Mesothelial cell of epicardium (in vitro differentiated cells): Measurements from ENCODE around the gene CACNA2D3. TPM values are rescaled to one million over a fixed set of nuclear protein-coding genes. Genes with fewer than 3 reads are reported as not detected.

ENCODE experiments used
- DNase-seq, 2 experiments: peaks; one replicate each; pipeline ENCODE4 v3.0.0; 2021; ENCODE audit warnings: low spot score in 2 of 2; ENCODE audit not compliant: unreplicated experiment in 2 of 2
- H3K27ac Mint-ChIP-seq: 2 replicates; pipeline ENCODE4 v1.8.0; 2021; ENCODE audit warnings: mixed read lengths
- H3K27me3 Mint-ChIP-seq: 2 replicates; pipeline ENCODE4 v1.8.0; 2021; ENCODE audit warnings: low read depth, mixed read lengths
- H3K36me3 Mint-ChIP-seq: 2 replicates; pipeline ENCODE4 v1.8.0; 2021; ENCODE audit warnings: mixed read lengths
- H3K4me1 Mint-ChIP-seq: 2 replicates; pipeline ENCODE4 v1.8.0; 2021; ENCODE audit warnings: mixed read lengths
- H3K4me3 Mint-ChIP-seq: 2 replicates; pipeline ENCODE4 v1.8.0; 2021; ENCODE audit warnings: mild to moderate bottlenecking, moderate library complexity, mixed read lengths
- H3K9me3 Mint-ChIP-seq: 2 replicates; pipeline ENCODE4 v1.8.0; 2021; ENCODE audit warnings: mixed read lengths
- total RNA-seq: library from RNA; stranded (reverse); gene quantifications from 3 replicates; pipeline ENCODE4 v1.2.1, GENCODE V29; 2021
- TF ChIP-seq, protein P1 (sequence below): fragments of 200-600 bp; sonication (generic); IDR thresholded peaks from one replicate; pipeline ENCODE4 v1.5.0; 2021; ENCODE audit warnings: antibody characterized with exemption; ENCODE audit not compliant: unreplicated experiment

The CACNA2D3 gene
- total RNA-seq, 1 donor from 2014 or later, result 2.3 TPM

DNA sequence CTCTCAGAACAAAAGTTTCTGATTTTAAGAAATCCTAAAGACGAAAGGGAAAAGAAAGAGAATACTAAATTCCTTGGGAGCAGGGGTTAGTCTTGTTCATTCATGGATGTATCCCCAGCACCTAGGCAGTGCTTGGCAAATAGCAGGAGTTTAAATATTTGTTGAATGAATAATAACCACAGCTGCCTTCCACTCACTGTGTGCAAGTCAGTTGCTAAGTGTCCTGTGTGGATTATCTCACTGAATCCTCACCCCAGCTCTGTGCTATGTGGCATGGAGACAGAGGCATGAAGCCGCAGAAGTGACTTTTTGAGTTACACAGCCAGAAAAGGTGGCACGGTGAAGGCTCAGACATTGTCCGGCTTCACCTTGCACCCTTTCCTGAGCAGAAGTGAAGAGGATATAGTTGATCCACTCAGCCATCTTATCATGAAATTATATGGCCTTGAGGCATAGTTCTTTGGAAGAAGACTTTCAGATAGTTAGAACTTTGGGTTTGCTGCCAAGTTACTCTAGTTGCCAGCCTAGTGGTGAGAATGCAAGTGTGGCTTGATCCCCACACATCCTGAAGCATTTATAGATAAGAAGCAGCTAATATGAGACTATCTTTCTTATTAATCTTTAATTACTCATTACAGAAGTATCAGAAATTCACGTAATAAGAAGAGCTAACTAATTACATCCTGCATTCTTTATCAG, 450.0 kb downstream of the CACNA2D3 start:
- Mint-ChIP-seq H3K27me3 (peaks cover 29% of the 10 kb centered on the region), H3K9me3 (no peaks in the 10 kb centered on the region), H3K27ac (no peak overlapping the region), H3K4me1 (peaks cover 7% of the 10 kb centered on the region), H3K4me3 (no peak overlapping the region), H3K36me3 (no peaks in the 10 kb centered on the region)
- DNase-seq, result no peak
- TF ChIP-seq, protein P1, sequence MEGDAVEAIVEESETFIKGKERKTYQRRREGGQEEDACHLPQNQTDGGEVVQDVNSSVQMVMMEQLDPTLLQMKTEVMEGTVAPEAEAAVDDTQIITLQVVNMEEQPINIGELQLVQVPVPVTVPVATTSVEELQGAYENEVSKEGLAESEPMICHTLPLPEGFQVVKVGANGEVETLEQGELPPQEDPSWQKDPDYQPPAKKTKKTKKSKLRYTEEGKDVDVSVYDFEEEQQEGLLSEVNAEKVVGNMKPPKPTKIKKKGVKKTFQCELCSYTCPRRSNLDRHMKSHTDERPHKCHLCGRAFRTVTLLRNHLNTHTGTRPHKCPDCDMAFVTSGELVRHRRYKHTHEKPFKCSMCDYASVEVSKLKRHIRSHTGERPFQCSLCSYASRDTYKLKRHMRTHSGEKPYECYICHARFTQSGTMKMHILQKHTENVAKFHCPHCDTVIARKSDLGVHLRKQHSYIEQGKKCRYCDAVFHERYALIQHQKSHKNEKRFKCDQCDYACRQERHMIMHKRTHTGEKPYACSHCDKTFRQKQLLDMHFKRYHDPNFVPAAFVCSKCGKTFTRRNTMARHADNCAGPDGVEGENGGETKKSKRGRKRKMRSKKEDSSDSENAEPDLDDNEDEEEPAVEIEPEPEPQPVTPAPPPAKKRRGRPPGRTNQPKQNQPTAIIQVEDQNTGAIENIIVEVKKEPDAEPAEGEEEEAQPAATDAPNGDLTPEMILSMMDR, result no peak

DNA sequence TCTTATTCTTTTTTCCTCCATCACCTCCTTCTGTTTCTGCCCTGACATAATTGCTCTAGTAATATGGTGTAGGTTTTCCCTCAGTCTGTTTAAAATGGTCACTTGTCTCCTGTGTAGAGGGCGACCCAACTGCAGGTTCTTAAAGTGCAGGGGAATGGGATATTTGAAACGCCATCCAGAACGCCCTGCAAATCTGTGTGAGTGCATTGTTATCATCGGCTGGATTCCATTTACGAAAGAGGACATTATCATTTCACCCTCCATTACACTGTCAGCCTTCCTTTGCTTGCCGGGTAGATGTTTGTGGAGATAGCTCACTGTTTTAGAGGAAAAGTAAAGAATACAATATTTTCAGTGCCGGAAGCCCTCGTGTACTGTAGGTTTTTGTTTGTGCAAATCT, 451.5 kb downstream of the CACNA2D3 start:
- no peaks in the 10 kb centered on the region for H3K36me3 Mint-ChIP-seq
- H3K4me1 Mint-ChIP-seq, result peaks cover 7% of the 10 kb centered on the region
- H3K27me3 Mint-ChIP-seq, result peaks cover 25% of the 10 kb centered on the region
- H3K4me3 Mint-ChIP-seq, result no peak overlapping the region
- H3K27ac Mint-ChIP-seq, result no peak overlapping the region
- DNase-seq, result no peak
- no peaks in the 10 kb centered on the region for H3K9me3 Mint-ChIP-seq
- TF ChIP-seq, protein P1, result no peak

DNA sequence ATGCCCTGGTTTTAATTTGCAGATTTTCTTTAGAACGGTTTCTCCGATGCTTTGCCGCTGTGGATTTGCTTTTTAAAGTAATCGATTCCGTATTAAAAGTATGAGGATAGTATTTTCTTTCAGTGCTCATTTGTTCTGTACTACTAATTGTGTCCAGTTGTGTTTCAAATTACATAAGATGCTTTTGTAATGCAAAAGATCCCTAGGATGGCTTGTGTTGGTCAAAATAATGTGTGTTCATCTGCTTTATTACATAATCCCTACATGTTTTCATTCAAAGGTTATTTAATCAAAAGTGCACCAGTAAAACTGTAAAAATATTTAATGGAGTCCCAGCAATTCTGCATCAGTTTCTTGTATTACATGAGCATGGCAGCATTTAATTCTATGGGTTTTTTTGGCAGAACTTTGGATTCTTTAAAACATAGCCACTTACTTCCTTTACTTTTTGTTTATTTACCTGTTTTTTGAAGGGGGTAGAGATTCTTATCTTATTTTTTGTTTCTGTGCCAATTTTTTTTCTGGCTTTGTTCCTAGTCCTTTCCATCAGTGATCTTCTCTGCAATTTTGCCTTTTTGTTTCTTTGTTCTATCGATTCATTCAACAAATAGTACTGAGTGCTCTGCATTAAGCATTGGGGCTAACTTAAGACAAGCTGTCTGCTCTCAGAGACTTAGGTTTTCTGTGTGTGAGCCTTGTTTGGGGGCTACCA, 452.7 kb downstream of the CACNA2D3 start:
- H3K4me1 Mint-ChIP-seq, result peaks cover 7% of the 10 kb centered on the region
- no peaks in the 10 kb centered on the region for H3K9me3 Mint-ChIP-seq
- no peaks in the 10 kb centered on the region for H3K36me3 Mint-ChIP-seq
- H3K4me3 Mint-ChIP-seq, result no peak overlapping the region
- TF ChIP-seq, protein P1, result no peak
- DNase-seq, result no peak
- no peak overlapping the region for H3K27ac Mint-ChIP-seq
- peaks cover 23% of the 10 kb centered on the region for H3K27me3 Mint-ChIP-seq

DNA sequence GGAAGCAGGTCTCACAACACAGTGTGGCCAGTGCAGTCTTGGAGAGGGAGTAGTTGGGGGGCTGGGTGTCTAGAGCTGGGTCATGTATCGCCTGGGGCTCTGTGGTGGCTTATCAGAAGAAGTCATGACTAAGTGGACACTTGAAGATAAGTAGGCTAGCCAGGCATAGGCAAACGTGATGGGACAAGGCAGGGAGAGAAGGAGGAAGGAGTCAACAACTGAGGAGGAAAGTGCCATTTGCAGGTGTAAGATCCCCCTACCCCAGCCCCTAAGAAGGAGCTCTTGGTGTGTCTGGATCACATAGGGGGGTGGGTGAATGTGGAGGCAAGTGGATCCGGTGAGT, 453.2 kb downstream of the CACNA2D3 start:
- no peak overlapping the region for H3K4me3 Mint-ChIP-seq
- no peaks in the 10 kb centered on the region for H3K9me3 Mint-ChIP-seq
- H3K27ac Mint-ChIP-seq, result no peak overlapping the region
- DNase-seq, result no peak
- peaks cover 25% of the 10 kb centered on the region for H3K27me3 Mint-ChIP-seq
- H3K36me3 Mint-ChIP-seq, result no peaks in the 10 kb centered on the region
- peaks cover 7% of the 10 kb centered on the region for H3K4me1 Mint-ChIP-seq
- TF ChIP-seq, protein P1, result no peak

DNA sequence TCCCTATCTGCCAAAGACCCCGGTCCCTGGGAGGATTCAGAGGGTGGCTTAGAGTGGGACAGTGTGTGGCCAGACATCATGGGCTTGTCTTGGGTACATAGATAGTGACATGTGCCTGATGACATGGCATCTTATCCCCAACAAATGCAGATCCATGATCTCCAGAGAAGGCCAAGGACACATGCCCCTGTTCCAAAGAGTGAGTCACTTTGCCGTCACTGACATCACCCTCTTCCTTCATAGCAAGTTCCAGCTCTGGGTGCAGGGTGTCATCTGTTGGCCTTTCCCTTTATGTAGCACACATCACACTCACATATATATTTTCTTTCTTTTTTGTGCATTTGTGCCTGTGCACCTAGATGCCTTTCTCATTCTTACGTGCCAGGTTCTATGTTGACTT, 455.0 kb downstream of the CACNA2D3 start:
- no peaks in the 10 kb centered on the region for H3K36me3 Mint-ChIP-seq
- H3K4me1 Mint-ChIP-seq, result peaks cover 7% of the 10 kb centered on the region
- no peak for DNase-seq
- TF ChIP-seq, protein P1, result no peak
- H3K27ac Mint-ChIP-seq, result no peak overlapping the region
- no peaks in the 10 kb centered on the region for H3K9me3 Mint-ChIP-seq
- H3K27me3 Mint-ChIP-seq, result peaks cover 38% of the 10 kb centered on the region
- no peak overlapping the region for H3K4me3 Mint-ChIP-seq
